Kidney epithelial cell (primary cell): ENCODE measurements around the gene CD3E. TPM values are rescaled to one million over a fixed set of nuclear protein-coding genes. Genes with fewer than 3 reads are reported as not detected.

Experiments used
- DNase-seq: peaks from one replicate; pipeline ENCODE4 v3.0.0-alpha.2; 2010; ENCODE audit warnings: low read depth
- H3K27me3 ChIP-seq: 2 replicates; pipeline ENCODE4 v1.6.0; 2011; ENCODE audit warnings: low read length; ENCODE audit not compliant: control insufficient read depth, insufficient read depth
- H3K36me3 ChIP-seq: 2 replicates; pipeline ENCODE4 v1.5.1; 2011; ENCODE audit warnings: low read length; ENCODE audit not compliant: control insufficient read depth, insufficient read depth
- H3K4me3 ChIP-seq: 2 replicates; pipeline ENCODE4 v1.5.1; 2011; ENCODE audit warnings: low read depth, mild to moderate bottlenecking, control low read depth, low read length
- CTCF ChIP-seq: IDR thresholded peaks from 2 replicates; pipeline ENCODE4 v1.5.1; 2011; ENCODE audit warnings: mild to moderate bottlenecking, moderate library complexity, low read length, control low read depth, inconsistent platforms; ENCODE audit not compliant: insufficient read depth, poor library complexity, severe bottlenecking
- total RNA-seq: library from RNA; depleted of rRNA; stranded (reverse); fragments of >200 nt; gene quantifications from 2 replicates; pipeline ENCODE4 v1.2.3, GENCODE V29; 2015

The CD3E gene
- total RNA-seq, 1 donor from 2014 or later, result not detected

GRCh38 chr11:118313242-118313641, 8.7 kb downstream of the CD3E start:
- Histone ChIP-seq H3K36me3 (no peaks in the 10 kb centered on the region), H3K4me3 (no peak overlapping the region), H3K27me3 (peaks cover 4% of the 10 kb centered on the region)
- DNase-seq, result no peak
- no peak for TF ChIP-seq CTCF

GRCh38 chr11:118314988-118315411, 10.5 kb downstream of the CD3E start:
- Histone ChIP-seq H3K27me3 (peaks cover 4% of the 10 kb centered on the region), H3K36me3 (no peaks in the 10 kb centered on the region), H3K4me3 (no peak overlapping the region)
- no peak for TF ChIP-seq CTCF
- DNase-seq, result no peak

- no peak for TF ChIP-seq CTCF
- Histone ChIP-seq H3K36me3 (no peaks in the 10 kb centered on the region), H3K27me3 (peaks cover 4% of the 10 kb centered on the region), H3K4me3 (no peak overlapping the region)
- no peak for DNase-seq
Measured at GRCh38 chr11:118318124-118318523, 13.6 kb downstream of the CD3E start.

- DNase-seq, result no peak
- no peak for TF ChIP-seq CTCF
- no peak overlapping the region for H3K4me3 ChIP-seq
- H3K27me3 ChIP-seq, result peaks cover 3% of the 10 kb centered on the region
- H3K36me3 ChIP-seq, result no peaks in the 10 kb centered on the region
Measured at GRCh38 chr11:118318581-118319336, 14.2 kb downstream of the CD3E start.

- H3K27me3 ChIP-seq, result peaks cover under 1% of the 10 kb centered on the region
Measured at GRCh38 chr11:118319337-118319707, 14.8 kb downstream of the CD3E start.

More at GRCh38 chr11:118319337-118319707, 14.8 kb downstream of the CD3E start:
- no peak for DNase-seq
- no peak for TF ChIP-seq CTCF
- H3K4me3 ChIP-seq, result no peak overlapping the region
- no peaks in the 10 kb centered on the region for H3K36me3 ChIP-seq
